Glomerular endothelial cell (primary cell): ENCODE results near the gene POLR3E. TPM values are rescaled to one million over a fixed set of nuclear protein-coding genes. Genes with fewer than 3 reads are reported as not detected.
A peak's percentile ranks its signal among the peaks of the same experiment; 100 is the strongest.
"Not testable (repeated sequence)": the region's sequence is repeated elsewhere in the genome, so short reads cannot be mapped to it uniquely, and the experiment has no call there.

ENCODE experiments used
- DNase-seq: peaks from one replicate; pipeline ENCODE4 v3.0.0-alpha.2; 2011; ENCODE audit warnings: low read depth, low spot score; ENCODE audit errors: extremely low read depth
- total RNA-seq: library from RNA; depleted of rRNA; stranded (reverse); fragments of >200 nt; gene quantifications from 2 replicates; pipeline ENCODE4 v1.2.3, GENCODE V29; 2015

Gene POLR3E
- total RNA-seq, 1 donor from 2014 or later, result 27.0 TPM

GRCh38 chr16:22291020-22291419 lies 6.2 kb upstream of the POLR3E start:
- DNase-seq, result no peak

- no peak for DNase-seq
These were observed 5.3 kb upstream of the POLR3E start for GRCh38 chr16:22291860-22292318.

GRCh38 chr16:22292320-22292719 lies 4.9 kb upstream of the POLR3E start:
- DNase-seq, result no peak

GRCh38 chr16:22293137-22294106 lies 3.8 kb upstream of the POLR3E start:
- DNase-seq, result no peak

- peak; percentile 67 for DNase-seq
These were observed 740 bp upstream of the POLR3E start for GRCh38 chr16:22296225-22297113.

GRCh38 chr16:22297871-22298733 lies 893 bp downstream of the POLR3E start:
- peak; percentile 93 for DNase-seq

GRCh38 chr16:22299036-22299435 lies 1.8 kb downstream of the POLR3E start:
- no peak for DNase-seq

GRCh38 chr16:22300427-22301071 lies 3.3 kb downstream of the POLR3E start:
- no peak for DNase-seq

- not testable (repeated sequence) for DNase-seq
These were observed 4.2 kb downstream of the POLR3E start for GRCh38 chr16:22301423-22301822.

GRCh38 chr16:22302776-22303363 lies 5.7 kb downstream of the POLR3E start:
- no peak for DNase-seq

- no peak for DNase-seq
These were observed 7.2 kb downstream of the POLR3E start for GRCh38 chr16:22304411-22304810.

GRCh38 chr16:22306788-22307187 lies 9.6 kb downstream of the POLR3E start:
- no peak for DNase-seq

GRCh38 chr16:22307838-22308237 lies 10.6 kb downstream of the POLR3E start:
- DNase-seq, result no peak

GRCh38 chr16:22308824-22309520 lies 11.8 kb downstream of the POLR3E start:
- DNase-seq, result no peak

GRCh38 chr16:22311520-22311919 lies 14.3 kb downstream of the POLR3E start:
- DNase-seq, result no peak

- DNase-seq, result no peak
These were observed 15.9 kb downstream of the POLR3E start for GRCh38 chr16:22312897-22313781.

GRCh38 chr16:22313876-22314470 lies 16.8 kb downstream of the POLR3E start:
- no peak for DNase-seq
